ENCODE results near the gene CHP2.
"Not testable (repeated sequence)": the region's sequence is repeated elsewhere in the genome, so short reads cannot be mapped to it uniquely, and the experiment has no call there.

CHP2 gene

GRCh38 chr16:23754594-23755483 lies at the start of gene CHP2:
TSS of gene CHP2 (plus strand) at chr16:23755026. CDS start at chr16:23755050, 24 bp downstream.
- no peak for DNase-seq

GRCh38 chr16:23705517-23705902 lies 49.3 kb upstream of the CHP2 start:
- DNase-seq = no peak

GRCh38 chr16:23706439-23706838 lies 48.4 kb upstream of the CHP2 start:
- no peak for DNase-seq

GRCh38 chr16:23709536-23709935 lies 45.3 kb upstream of the CHP2 start:
- DNase-seq = no peak

- DNase-seq = no peak
Measured at GRCh38 chr16:23710008-23710407, 44.8 kb upstream of the CHP2 start.

- no peak for DNase-seq
Measured at GRCh38 chr16:23710504-23710903, 44.3 kb upstream of the CHP2 start.

GRCh38 chr16:23711785-23712184 lies 43.0 kb upstream of the CHP2 start:
- no peak for DNase-seq

GRCh38 chr16:23712976-23713375 lies 41.9 kb upstream of the CHP2 start, which contains the start of gene ERN2:
TSS of gene ERN2 (minus strand) at chr16:23713222. CDS start at chr16:23713187, 35 bp downstream.
- DNase-seq = no peak

- DNase-seq = no peak
Measured at GRCh38 chr16:23716484-23716883, 38.3 kb upstream of the CHP2 start.

- DNase-seq = not testable (repeated sequence)
Measured at GRCh38 chr16:23722613-23723240, 32.1 kb upstream of the CHP2 start.

- DNase-seq = no peak
Measured at GRCh38 chr16:23724096-23724784, 30.6 kb upstream of the CHP2 start.

- DNase-seq = no peak
Measured at GRCh38 chr16:23724785-23725131, 30.1 kb upstream of the CHP2 start.

GRCh38 chr16:23726710-23727109 lies 28.1 kb upstream of the CHP2 start:
- DNase-seq = no peak

GRCh38 chr16:23728112-23728477 lies 26.7 kb upstream of the CHP2 start:
- no peak for DNase-seq

- peak in 1 of 2 experiments; percentile 0 for DNase-seq
Measured at GRCh38 chr16:23729503-23730424, 25.1 kb upstream of the CHP2 start.

- no peak for DNase-seq
Measured at GRCh38 chr16:23734176-23734893, 20.5 kb upstream of the CHP2 start.

- not testable (repeated sequence) for DNase-seq
Measured at GRCh38 chr16:23737423-23738028, 17.3 kb upstream of the CHP2 start.

- DNase-seq = no peak
Measured at GRCh38 chr16:23739516-23739915, 15.3 kb upstream of the CHP2 start.

GRCh38 chr16:23741675-23742303 lies 13.0 kb upstream of the CHP2 start:
- no peak for DNase-seq

GRCh38 chr16:23742766-23743165 lies 12.1 kb upstream of the CHP2 start:
- DNase-seq = no peak

- DNase-seq = no peak
Measured at GRCh38 chr16:23745263-23745662, 9.6 kb upstream of the CHP2 start.
